ENCODE measurements around the gene TTC3. TPM values are rescaled to one million over a fixed set of nuclear protein-coding genes. Genes with fewer than 3 reads are reported as not detected.
A peak's percentile ranks its signal among the peaks of the same experiment; 100 is the strongest.

TTC3 gene
- total and polyA plus RNA-seq, 9 of the 15 experiments (the other 6 are each of a cell fraction or from before 2014, with no cell fraction given) = 17.5 to 92.0 (median 59.5) TPM

GRCh38 chr21:37145635-37146111 is 72.6 kb downstream of the TTC3 start:
- H3K4me2 ChIP-seq (ENCODE audit: insufficient read depth, low read length) = no peak overlapping the region
- ChIA-PET CTCF (ENCODE audit: low intra/inter-chr PET ratio) (no interaction called here), POLR2A (interaction anchor here (1.4 to 2.0 kb wide), 2 partner anchors 9 to 12 kb away, joined by 5 to 7 read pairs; no protein-coding TSS in a partner anchor)
- no peak overlapping the region for H2AFZ ChIP-seq (ENCODE audit: low read depth, low read length)
- no peaks in the 10 kb centered on the region for H3K9me1 ChIP-seq (ENCODE audit: control insufficient read depth, insufficient read depth, low read length)
- no peak overlapping the region for H3K4me3 ChIP-seq
- intact Hi-C loops (cut with micrococcal nuclease) = no loop called here
- no peaks in the 10 kb centered on the region for H4K20me1 ChIP-seq (replicated peaks; ENCODE audit: control insufficient read depth, insufficient read depth, low read length)
- no TSS peak for BruUV-seq (replicated peaks)
- H3K79me2 ChIP-seq (ENCODE audit: control insufficient read depth, insufficient read depth, low read length) = no peaks in the 10 kb centered on the region
- peak; percentile 48 for FAIRE-seq
- no peak overlapping the region for H3K9ac ChIP-seq (ENCODE audit: insufficient read depth in 1 of 2, low read depth in 2 of 2, low read length in 2 of 2)
- H3K36me3 ChIP-seq (ENCODE audit: control insufficient read depth, insufficient read depth, low read length) = peaks cover 51% of the 10 kb centered on the region
- H3K27ac ChIP-seq (ENCODE audit: extremely low read depth, low read depth, low read length) = 0 out of 3 replicates have a peak overlapping the region, but pooled peaks have one; percentile 11
- peak in 1 of 4 experiments; percentile 37 for DNase-seq (ENCODE audit: extremely low read depth in 1 of 4, low spot score in 3 of 4)
- H3K27me3 ChIP-seq (ENCODE audit: control insufficient read depth in 2 of 2, insufficient read depth in 2 of 2, low read length in 2 of 2) = no peaks in the 10 kb centered on the region
- ATAC-seq = peak; percentile 85
- H3K9me3 ChIP-seq (replicated peaks; ENCODE audit: control insufficient read depth, insufficient read depth, low read depth, low read length) = no peaks in the 10 kb centered on the region
- in situ Hi-C loops (cut with MboI) = no loop called here
- WGBS (ENCODE audit: insufficient coverage, low coverage, missing lambda C conversion rate) = 27% methylated on average over 4 of the region's 4 CpGs
- no peaks in the 10 kb centered on the region for H3K4me1 ChIP-seq (replicated peaks in 1 of 2; ENCODE audit: control insufficient read depth in 2 of 2, insufficient read depth in 2 of 2, low read length in 2 of 2)
- TF ChIP-seq ZNF696 (CRISPR knock-in tag; conservative IDR thresholded peaks at IDR 0.05) = no peak
- no peak for TF ChIP-seq HNRNPH1 (optimal IDR thresholded peaks at IDR 0.05; ENCODE audit: low read depth, low read length)
- no peak for TF ChIP-seq SOX6 (IDR thresholded peaks at IDR 0.05)
- peak in 1 of 2 experiments; percentile 32; a peak in 1 of 4 replicates for TF ChIP-seq RAD21 (CRISPR knock-in tag; conservative IDR thresholded peaks at IDR 0.05 in 1 of 2, IDR thresholded peaks at IDR 0.05 in 1 of 2)
- TF ChIP-seq LCOR (CRISPR knock-in tag; IDR thresholded peaks at IDR 0.05) = no peak
- TF ChIP-seq, protein P1, sequence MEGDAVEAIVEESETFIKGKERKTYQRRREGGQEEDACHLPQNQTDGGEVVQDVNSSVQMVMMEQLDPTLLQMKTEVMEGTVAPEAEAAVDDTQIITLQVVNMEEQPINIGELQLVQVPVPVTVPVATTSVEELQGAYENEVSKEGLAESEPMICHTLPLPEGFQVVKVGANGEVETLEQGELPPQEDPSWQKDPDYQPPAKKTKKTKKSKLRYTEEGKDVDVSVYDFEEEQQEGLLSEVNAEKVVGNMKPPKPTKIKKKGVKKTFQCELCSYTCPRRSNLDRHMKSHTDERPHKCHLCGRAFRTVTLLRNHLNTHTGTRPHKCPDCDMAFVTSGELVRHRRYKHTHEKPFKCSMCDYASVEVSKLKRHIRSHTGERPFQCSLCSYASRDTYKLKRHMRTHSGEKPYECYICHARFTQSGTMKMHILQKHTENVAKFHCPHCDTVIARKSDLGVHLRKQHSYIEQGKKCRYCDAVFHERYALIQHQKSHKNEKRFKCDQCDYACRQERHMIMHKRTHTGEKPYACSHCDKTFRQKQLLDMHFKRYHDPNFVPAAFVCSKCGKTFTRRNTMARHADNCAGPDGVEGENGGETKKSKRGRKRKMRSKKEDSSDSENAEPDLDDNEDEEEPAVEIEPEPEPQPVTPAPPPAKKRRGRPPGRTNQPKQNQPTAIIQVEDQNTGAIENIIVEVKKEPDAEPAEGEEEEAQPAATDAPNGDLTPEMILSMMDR (IDR thresholded peaks at IDR 0.05 in 2 of 3, conservative IDR thresholded peaks at IDR 0.05 in 1 of 3; ENCODE audit: insufficient read depth in 2 of 3, low read depth in 1 of 3, low read length in 3 of 3) = peak in 2 of 3 experiments; percentile 6 to 14; a peak in 2 of 6 replicates
- TF ChIP-seq FOXJ2 (tag; IDR thresholded peaks at IDR 0.05) = no peak
- TF ChIP-seq E2F1 (CRISPR knock-in tag; IDR thresholded peaks at IDR 0.05) = no peak
- TF ChIP-seq IRF2 (CRISPR knock-in tag; IDR thresholded peaks at IDR 0.05) = no peak
- TF ChIP-seq, protein P2, sequence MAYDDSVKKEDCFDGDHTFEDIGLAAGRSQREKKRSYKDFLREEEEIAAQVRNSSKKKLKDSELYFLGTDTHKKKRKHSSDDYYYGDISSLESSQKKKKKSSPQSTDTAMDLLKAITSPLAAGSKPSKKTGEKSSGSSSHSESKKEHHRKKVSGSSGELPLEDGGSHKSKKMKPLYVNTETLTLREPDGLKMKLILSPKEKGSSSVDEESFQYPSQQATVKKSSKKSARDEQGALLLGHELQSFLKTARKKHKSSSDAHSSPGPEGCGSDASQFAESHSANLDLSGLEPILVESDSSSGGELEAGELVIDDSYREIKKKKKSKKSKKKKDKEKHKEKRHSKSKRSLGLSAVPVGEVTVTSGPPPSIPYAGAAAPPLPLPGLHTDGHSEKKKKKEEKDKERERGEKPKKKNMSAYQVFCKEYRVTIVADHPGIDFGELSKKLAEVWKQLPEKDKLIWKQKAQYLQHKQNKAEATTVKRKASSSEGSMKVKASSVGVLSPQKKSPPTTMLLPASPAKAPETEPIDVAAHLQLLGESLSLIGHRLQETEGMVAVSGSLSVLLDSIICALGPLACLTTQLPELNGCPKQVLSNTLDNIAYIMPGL (CRISPR knock-in tag; IDR thresholded peaks at IDR 0.05) = no peak
- TF ChIP-seq MCM5 (IDR thresholded peaks at IDR 0.05; ENCODE audit: low read depth) = no peak
- no peak for TF ChIP-seq ZNF263 (CRISPR knock-in tag; IDR thresholded peaks at IDR 0.05; ENCODE audit: borderline replicate concordance)
- no peak for TF ChIP-seq BRF1 (IDR thresholded peaks at IDR 0.05; ENCODE audit: borderline replicate concordance, extremely low read depth, insufficient read length)
- TF ChIP-seq KDM1A (IDR thresholded peaks at IDR 0.05) = 0 out of 4 replicates have a peak, but pooled peaks of 1 of the 2 experiments have one; percentile 37
- no peak for TF ChIP-seq NONO (IDR thresholded peaks at IDR 0.05; ENCODE audit: low read depth in 2 of 2, low read length in 1 of 2)
- TF ChIP-seq PML (IDR thresholded peaks at IDR 0.05; ENCODE audit: low read length) = no peak
- no peak for TF ChIP-seq RBBP5 (IDR thresholded peaks at IDR 0.05; ENCODE audit: borderline replicate concordance, insufficient read depth, low read length, poor library complexity, severe bottlenecking)
- no peak for TF ChIP-seq TCF7L2 (IDR thresholded peaks at IDR 0.05; ENCODE audit: low read depth, low read length)
